WTC11 (cell line): Measurements from ENCODE around the gene TNK2.

Experiments
- ARID4B ChIP-seq: sonication (generic); formaldehyde crosslinking; IDR thresholded peaks from 2 replicates; pipeline ENCODE4 v1.8.0; 2023; ENCODE audit warnings: missing genetic modification reagents, mild to moderate bottlenecking, borderline replicate concordance
- CBFB ChIP-seq: sonication (generic); formaldehyde crosslinking; IDR thresholded peaks from 2 replicates; pipeline ENCODE4 v1.8.1; 2022; ENCODE audit warnings: mild to moderate bottlenecking, low read depth, missing genetic modification reagents
- CTCF ChIP-seq: fragments of 200-600 bp; IDR thresholded peaks from 2 replicates; pipeline ENCODE4 v1.8.0; 2022; ENCODE audit warnings: antibody characterized with exemption
- ESRRA ChIP-seq: sonication (generic); formaldehyde crosslinking; IDR thresholded peaks from 2 replicates; pipeline ENCODE4 v1.8.1; 2022; ENCODE audit warnings: mild to moderate bottlenecking, missing genetic modification reagents, borderline replicate concordance
- FOXJ3 ChIP-seq: sonication (generic); formaldehyde crosslinking; IDR thresholded peaks from 2 replicates; pipeline ENCODE4 v1.9.0; 2021; ENCODE audit warnings: missing genetic modification reagents, mild to moderate bottlenecking, borderline replicate concordance
- MAX ChIP-seq: sonication (generic); formaldehyde crosslinking; IDR thresholded peaks from 2 replicates; pipeline ENCODE4 v1.8.0; 2022; ENCODE audit warnings: mild to moderate bottlenecking, missing genetic modification reagents
- NFATC4 ChIP-seq: fragments of 250-450 bp; sonication (Bioruptor Pico); IDR thresholded peaks from 2 replicates; pipeline ENCODE4 v1.9.0; 2021; ENCODE audit warnings: mild to moderate bottlenecking
- TF ChIP-seq, protein P1 (sequence below): sonication (generic); formaldehyde crosslinking; IDR thresholded peaks from 2 replicates; pipeline ENCODE4 v1.8.1; 2023; ENCODE audit warnings: mild to moderate bottlenecking, moderate library complexity, missing genetic modification reagents

- TF ChIP-seq, protein P1, sequence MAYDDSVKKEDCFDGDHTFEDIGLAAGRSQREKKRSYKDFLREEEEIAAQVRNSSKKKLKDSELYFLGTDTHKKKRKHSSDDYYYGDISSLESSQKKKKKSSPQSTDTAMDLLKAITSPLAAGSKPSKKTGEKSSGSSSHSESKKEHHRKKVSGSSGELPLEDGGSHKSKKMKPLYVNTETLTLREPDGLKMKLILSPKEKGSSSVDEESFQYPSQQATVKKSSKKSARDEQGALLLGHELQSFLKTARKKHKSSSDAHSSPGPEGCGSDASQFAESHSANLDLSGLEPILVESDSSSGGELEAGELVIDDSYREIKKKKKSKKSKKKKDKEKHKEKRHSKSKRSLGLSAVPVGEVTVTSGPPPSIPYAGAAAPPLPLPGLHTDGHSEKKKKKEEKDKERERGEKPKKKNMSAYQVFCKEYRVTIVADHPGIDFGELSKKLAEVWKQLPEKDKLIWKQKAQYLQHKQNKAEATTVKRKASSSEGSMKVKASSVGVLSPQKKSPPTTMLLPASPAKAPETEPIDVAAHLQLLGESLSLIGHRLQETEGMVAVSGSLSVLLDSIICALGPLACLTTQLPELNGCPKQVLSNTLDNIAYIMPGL, result no peak
- TF ChIP-seq FOXJ3 (no peak), CTCF (no peak), CBFB (CRISPR knock-in tag) (no peak), ARID4B (no peak), NFATC4 (no peak), ESRRA (CRISPR knock-in tag) (no peak), MAX (no peak)
Observed at GRCh38 chr3:195899701-195900435, 8.5 kb downstream of the TNK2 start.
